Epithelial cell of proximal tubule (primary cell): ENCODE measurements around the gene KIAA1549. TPM values are rescaled to one million over a fixed set of nuclear protein-coding genes. Genes with fewer than 3 reads are reported as not detected.
"Not testable (repeated sequence)": the region's sequence is repeated elsewhere in the genome, so short reads cannot be mapped to it uniquely, and the experiment has no call there.

Experiments
- DNase-seq: peaks from one replicate; pipeline ENCODE4 v3.0.0-alpha.2; 2011; ENCODE audit warnings: low read depth
- H3K4me3 ChIP-seq: 2 replicates; pipeline ENCODE4 v1.5.1; 2011; ENCODE audit warnings: low read depth, mild to moderate bottlenecking, low read length
- total RNA-seq: library from RNA; depleted of rRNA; stranded (reverse); fragments of >200 nt; gene quantifications from 2 replicates; pipeline ENCODE4 v1.2.3, GENCODE V29; 2015
- TF ChIP-seq, protein P1 (sequence below): conservative IDR thresholded peaks from 2 replicates; pipeline ENCODE4 v1.5.1; 2012; ENCODE audit warnings: low read depth, mild to moderate bottlenecking, low read length

KIAA1549 gene
- total RNA-seq, 1 donor from 2014 or later: 1.8 TPM

GRCh38 chr7:138944592-138944991, 36.6 kb downstream of the KIAA1549 start:
- DNase-seq: no peak
- no peak overlapping the region for H3K4me3 ChIP-seq
- TF ChIP-seq, protein P1, sequence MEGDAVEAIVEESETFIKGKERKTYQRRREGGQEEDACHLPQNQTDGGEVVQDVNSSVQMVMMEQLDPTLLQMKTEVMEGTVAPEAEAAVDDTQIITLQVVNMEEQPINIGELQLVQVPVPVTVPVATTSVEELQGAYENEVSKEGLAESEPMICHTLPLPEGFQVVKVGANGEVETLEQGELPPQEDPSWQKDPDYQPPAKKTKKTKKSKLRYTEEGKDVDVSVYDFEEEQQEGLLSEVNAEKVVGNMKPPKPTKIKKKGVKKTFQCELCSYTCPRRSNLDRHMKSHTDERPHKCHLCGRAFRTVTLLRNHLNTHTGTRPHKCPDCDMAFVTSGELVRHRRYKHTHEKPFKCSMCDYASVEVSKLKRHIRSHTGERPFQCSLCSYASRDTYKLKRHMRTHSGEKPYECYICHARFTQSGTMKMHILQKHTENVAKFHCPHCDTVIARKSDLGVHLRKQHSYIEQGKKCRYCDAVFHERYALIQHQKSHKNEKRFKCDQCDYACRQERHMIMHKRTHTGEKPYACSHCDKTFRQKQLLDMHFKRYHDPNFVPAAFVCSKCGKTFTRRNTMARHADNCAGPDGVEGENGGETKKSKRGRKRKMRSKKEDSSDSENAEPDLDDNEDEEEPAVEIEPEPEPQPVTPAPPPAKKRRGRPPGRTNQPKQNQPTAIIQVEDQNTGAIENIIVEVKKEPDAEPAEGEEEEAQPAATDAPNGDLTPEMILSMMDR: no peak

DNA sequence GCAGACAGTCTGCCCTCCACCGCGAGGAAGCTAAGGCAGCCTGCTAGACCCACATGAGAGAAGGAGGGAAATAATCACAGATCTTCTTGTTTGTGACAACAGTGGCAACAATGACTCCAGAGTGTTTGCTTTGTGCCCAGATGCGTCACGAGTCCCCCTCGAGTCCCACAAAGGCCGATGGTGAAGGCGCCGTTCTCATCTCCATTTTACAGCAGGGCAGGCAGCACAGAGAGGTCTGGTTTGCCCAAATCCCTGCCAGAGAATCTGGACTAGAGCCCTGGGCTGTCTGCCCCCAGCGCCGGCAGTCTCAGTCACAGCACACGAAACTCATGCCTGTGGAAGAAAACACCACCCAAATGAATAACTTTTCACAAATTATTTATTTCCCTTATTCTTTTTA, 38.1 kb downstream of the KIAA1549 start:
- DNase-seq: no peak
- H3K4me3 ChIP-seq: no peak overlapping the region
- TF ChIP-seq, protein P1: no peak

GRCh38 chr7:138941545-138941944, 39.6 kb downstream of the KIAA1549 start:
- TF ChIP-seq, protein P1: no peak
- H3K4me3 ChIP-seq: no peak overlapping the region
- DNase-seq: no peak

- H3K4me3 ChIP-seq, DNase-seq: not testable (repeated sequence)
Observed at GRCh38 chr7:138940602-138941001, 40.6 kb downstream of the KIAA1549 start.

- DNase-seq: no peak
- TF ChIP-seq, protein P1: no peak
- no peak overlapping the region for H3K4me3 ChIP-seq
Observed at GRCh38 chr7:138937484-138937883, 43.7 kb downstream of the KIAA1549 start.

- TF ChIP-seq, protein P1: no peak
- H3K4me3 ChIP-seq: no peak overlapping the region
- DNase-seq: peak; percentile 39
Observed at GRCh38 chr7:138935465-138936011, 45.7 kb downstream of the KIAA1549 start.

DNA sequence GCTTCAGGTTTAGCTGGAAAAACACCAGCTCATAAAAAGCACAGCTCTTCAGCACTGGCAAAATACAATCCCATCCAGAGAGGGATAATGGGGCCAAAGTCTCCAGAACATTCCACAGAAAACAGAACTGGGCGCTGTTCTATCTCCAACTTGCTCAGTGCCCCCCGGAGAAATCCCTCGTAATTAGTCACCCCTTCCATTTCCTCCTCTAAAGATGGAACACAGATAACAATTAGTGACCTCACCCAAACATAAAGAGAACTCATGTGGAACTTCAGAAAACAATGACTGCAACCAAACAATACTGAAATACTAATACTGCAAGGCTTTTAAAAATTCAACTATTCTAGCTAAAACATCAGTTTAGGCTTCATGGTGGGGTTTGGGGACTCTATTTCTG, 46.3 kb downstream of the KIAA1549 start:
- H3K4me3 ChIP-seq: no peak overlapping the region
- peak; percentile 23 for DNase-seq
- TF ChIP-seq, protein P1: no peak

- no peak overlapping the region for H3K4me3 ChIP-seq
- DNase-seq: no peak
- TF ChIP-seq, protein P1: no peak
Observed at GRCh38 chr7:138934367-138934766, 46.8 kb downstream of the KIAA1549 start.
